IMR-90 (cell line): Measurements from ENCODE around the gene SEMA4D. TPM values are rescaled to one million over a fixed set of nuclear protein-coding genes. Genes with fewer than 3 reads are reported as not detected.

ENCODE experiments used
- ATAC-seq: fragments of 200-7000 bp; cut with Tn5 transposase; 2 replicates; pipeline ENCODE4 v1.9.1; 2020; ENCODE audit warnings: low read depth, mild to moderate bottlenecking, moderate library complexity
- BruUV-seq: library from RNA; stranded (reverse); fragments of 400-500 nt; replicated peaks from 2 replicates; lab custom pipeline; 2021; lab: Mats Ljungman, UMichigan
- CTCF ChIA-PET: fragments of 300-600 bp; formaldehyde crosslinking; extraction: SDS; loops from one replicate; lab custom pipeline; 2021; ENCODE audit warnings: antibody characterized with exemption; lab: Yijun Ruan, JAX
- POLR2A ChIA-PET: fragments of 300-600 bp; sonication (Branson Sonifier 250); formaldehyde crosslinking; loops from one replicate; lab custom pipeline; 2022; ENCODE audit warnings: antibody characterized with exemption; ENCODE audit not compliant: unreplicated experiment; lab: Charles Lee
- DNase-seq: peaks from one replicate; pipeline ENCODE4 v3.0.0; 2013
- H2AFZ ChIP-seq: replicated peaks from 2 replicates; pipeline ENCODE3; 2013; ENCODE audit warnings: low read length, mild to moderate bottlenecking; ENCODE audit not compliant: poor library complexity
- H2AK5ac ChIP-seq: 2 replicates; pipeline ENCODE4 v1.6.1; 2013; ENCODE audit warnings: low read depth, low read length, inconsistent platforms
- H2AK9ac ChIP-seq: replicated peaks from 2 replicates; pipeline ENCODE3; 2013; ENCODE audit warnings: mild to moderate bottlenecking, low read depth, low read length, moderate library complexity; ENCODE audit not compliant: poor library complexity
- H2BK120ac ChIP-seq: 2 replicates; pipeline ENCODE4 v1.6.1; 2013; ENCODE audit warnings: low read depth, low read length, inconsistent platforms
- H2BK15ac ChIP-seq: 3 replicates; pipeline ENCODE4 v1.6.1; 2013; ENCODE audit warnings: low read depth, low read length, inconsistent platforms
- H2BK20ac ChIP-seq: 2 replicates; pipeline ENCODE4 v1.6.1; 2013; ENCODE audit warnings: low read depth, mild to moderate bottlenecking, inconsistent platforms, low read length, moderate library complexity
- H2BK5ac ChIP-seq: 2 replicates; pipeline ENCODE4 v1.6.1; 2013; ENCODE audit warnings: mild to moderate bottlenecking, low read depth, low read length, inconsistent platforms; ENCODE audit not compliant: poor library complexity, severe bottlenecking
- H3K14ac ChIP-seq: replicated peaks from 2 replicates; pipeline ENCODE4 v1.6.1; 2013; ENCODE audit warnings: low read depth, low read length, inconsistent platforms
- H3K18ac ChIP-seq: 2 replicates; pipeline ENCODE4 v1.6.1; 2013; ENCODE audit warnings: low read depth, low read length, control low read depth
- H3K23ac ChIP-seq: 2 replicates; pipeline ENCODE4 v1.6.1; 2013; ENCODE audit warnings: low read depth, low read length, inconsistent platforms
- H3K27ac ChIP-seq: 2 replicates; pipeline ENCODE4 v1.5.1; 2013; ENCODE audit warnings: mild to moderate bottlenecking, control low read depth, low read length; ENCODE audit not compliant: insufficient read depth
- H3K27me3 ChIP-seq: 2 replicates; pipeline ENCODE4 v1.6.1; 2013; ENCODE audit warnings: low read length; ENCODE audit not compliant: control insufficient read depth, insufficient read depth
- H3K36me3 ChIP-seq: 2 replicates; pipeline ENCODE4 v1.6.1; 2013; ENCODE audit warnings: low read length, mixed read lengths; ENCODE audit not compliant: control insufficient read depth, insufficient read depth
- H3K4ac ChIP-seq: 2 replicates; pipeline ENCODE4 v1.6.1; 2013; ENCODE audit warnings: low read depth, low read length, inconsistent platforms
- H3K4me1 ChIP-seq: 2 replicates; pipeline ENCODE4 v1.6.1; 2013; ENCODE audit warnings: low read length, mixed read lengths; ENCODE audit not compliant: control insufficient read depth, insufficient read depth
- H3K4me2 ChIP-seq: 2 replicates; pipeline ENCODE4 v1.6.1; 2013; ENCODE audit warnings: low read depth, mild to moderate bottlenecking, control low read depth, low read length, moderate library complexity
- H3K4me3 ChIP-seq: 2 replicates; pipeline ENCODE4 v1.5.1; 2013; ENCODE audit warnings: low read depth, mild to moderate bottlenecking, control low read depth, low read length, moderate library complexity; ENCODE audit not compliant: insufficient read depth
- H3K56ac ChIP-seq: 2 replicates; pipeline ENCODE4 v1.6.1; 2013; ENCODE audit warnings: low read length, inconsistent platforms; ENCODE audit not compliant: insufficient read depth; ENCODE audit errors: extremely low read depth
- H3K79me1 ChIP-seq, 2 experiments: 2 replicates each; pipeline ENCODE4 v1.6.1; 2013; ENCODE audit warnings: low read length in 2 of 2, inconsistent platforms in 1 of 2, low read depth in 1 of 2
- H3K9ac ChIP-seq: 2 replicates; pipeline ENCODE4 v1.6.1; 2013; ENCODE audit warnings: low read depth, low read length, control low read depth
- H3K9me1 ChIP-seq: 2 replicates; pipeline ENCODE4 v1.6.1; 2013; ENCODE audit warnings: low read length, inconsistent platforms; ENCODE audit not compliant: insufficient read depth
- H3K9me3 ChIP-seq: 2 replicates; pipeline ENCODE4 v1.6.1; 2013; ENCODE audit warnings: low read length; ENCODE audit not compliant: control insufficient read depth, insufficient read depth
- H4K20me1 ChIP-seq: 2 replicates; pipeline ENCODE4 v1.6.1; 2013; ENCODE audit warnings: low read length, inconsistent platforms; ENCODE audit not compliant: insufficient read depth
- H4K5ac ChIP-seq: 2 replicates; pipeline ENCODE4 v1.6.1; 2013; ENCODE audit warnings: mild to moderate bottlenecking, low read depth, low read length, control low read depth
- H4K8ac ChIP-seq, 2 experiments: 2 replicates each; pipeline ENCODE4 v1.6.1; 2013; ENCODE audit warnings: low read depth in 2 of 2, low read length in 2 of 2, control low read depth in 1 of 2, inconsistent platforms in 1 of 2
- H4K91ac ChIP-seq: 2 replicates; pipeline ENCODE4 v1.6.1; 2013; ENCODE audit warnings: low read depth, low read length, inconsistent platforms; ENCODE audit not compliant: insufficient read depth
- BHLHE40 ChIP-seq: fragments of 150-350 bp; IDR thresholded peaks from 2 replicates; pipeline ENCODE4 v1.6.1; 2016; ENCODE audit warnings: mild to moderate bottlenecking, low read depth, low read length
- CEBPB ChIP-seq: IDR thresholded peaks from 2 replicates; pipeline ENCODE4 v1.6.1; 2012; ENCODE audit warnings: low read depth, low read length, improper control_type of control experiment
- CHD1 ChIP-seq: IDR thresholded peaks from 2 replicates; pipeline ENCODE4 v1.6.1; 2012; ENCODE audit warnings: low read depth, low read length, improper control_type of control experiment
- ELK1 ChIP-seq: fragments of 150-350 bp; IDR thresholded peaks from 2 replicates; pipeline ENCODE4 v1.6.1; 2016; ENCODE audit warnings: low read depth, mild to moderate bottlenecking, low read length, moderate library complexity, borderline replicate concordance
- FOS ChIP-seq: fragments of 150-350 bp; IDR thresholded peaks from 2 replicates; pipeline ENCODE4 v1.6.1; 2016; ENCODE audit warnings: low read depth, low read length
- MAZ ChIP-seq: IDR thresholded peaks from 2 replicates; pipeline ENCODE4 v1.6.1; 2012; ENCODE audit warnings: low read depth, mild to moderate bottlenecking, low read length, improper control_type of control experiment, moderate library complexity, borderline replicate concordance
- MXI1 ChIP-seq: IDR thresholded peaks from 2 replicates; pipeline ENCODE4 v1.6.1; 2012; ENCODE audit warnings: low read depth, mild to moderate bottlenecking, low read length, moderate library complexity, borderline replicate concordance
- NFE2L2 ChIP-seq: fragments of 150-350 bp; IDR thresholded peaks from 2 replicates; pipeline ENCODE4 v1.6.1; 2016; ENCODE audit warnings: low read depth, mild to moderate bottlenecking, low read length
- POLR2A ChIP-seq: IDR thresholded peaks from 2 replicates; pipeline ENCODE4 v1.6.1; 2012; ENCODE audit warnings: mild to moderate bottlenecking, low read depth, low read length
- RAD21 ChIP-seq: IDR thresholded peaks from 2 replicates; pipeline ENCODE4 v1.6.1; 2012; ENCODE audit warnings: low read length, improper control_type of control experiment
- RCOR1 ChIP-seq: IDR thresholded peaks from 2 replicates; pipeline ENCODE4 v1.6.1; 2012; ENCODE audit warnings: mild to moderate bottlenecking, low read length, improper control_type of control experiment; ENCODE audit not compliant: insufficient replicate concordance
- RFX5 ChIP-seq: IDR thresholded peaks from 2 replicates; pipeline ENCODE4 v1.8.0; 2012; ENCODE audit warnings: low read depth, mild to moderate bottlenecking, low read length, moderate library complexity
- SMC3 ChIP-seq: fragments of 150-350 bp; IDR thresholded peaks from 2 replicates; pipeline ENCODE4 v1.6.1; 2016; ENCODE audit warnings: low read depth, mild to moderate bottlenecking, antibody characterized with exemption, low read length, moderate library complexity
- WGBS, 2 experiments: methylation state at CpG; one replicate each; pipeline versions ENCODE4 v1.1.5 to v1.1.7; 2013; ENCODE audit warnings: missing lambda C conversion rate in 2 of 2; ENCODE audit not compliant: insufficient read length in 1 of 2; ENCODE audit errors: extremely low coverage in 2 of 2; 5-methylcytosine and 5-hydroxymethylcytosine counted together
- dilution Hi-C: fragments of 300-500 bp; cut with HindIII; formaldehyde crosslinking; loops from one replicate; pipeline ENCODE4 v1.14.3; 2018; ENCODE audit warnings: low sequenced_read_pairs; ENCODE audit not compliant: unreplicated experiment
- in situ Hi-C: fragments of 300-500 bp; cut with MboI; formaldehyde crosslinking; loops from 3 replicates; pipeline ENCODE4 v1.14.3; 2019; ENCODE audit warnings: low sequenced_read_pairs, inconsistent platforms, mixed read lengths
- intact Hi-C: fragments of 100-400 bp; cut with micrococcal nuclease; formaldehyde crosslinking; loops from 2 replicates; pipeline ENCODE4 v1.10.0; 2022
- polyA plus RNA-seq, 3 experiments: library from polyadenylated mRNA; depleted of rRNA; stranded (reverse); fragments of >200 nt; gene quantifications; 2 replicates each; pipeline ENCODE4 v1.2.3, GENCODE V29; 2012; ENCODE audit warnings: low replicate concordance in 1 of 3
- total RNA-seq: library from RNA; depleted of rRNA; stranded (reverse); fragments of >200 nt; gene quantifications from 2 replicates; pipeline ENCODE4 v1.2.3, GENCODE V29; 2012
- TF ChIP-seq, protein P1 (sequence below): conservative IDR thresholded peaks from 2 replicates; pipeline ENCODE4 v1.5.1; 2012; ENCODE audit warnings: mild to moderate bottlenecking, low read depth, low read length, improper control_type of control experiment
- TF ChIP-seq, protein P2 (sequence below): fragments of 150-350 bp; IDR thresholded peaks from 2 replicates; pipeline ENCODE4 v1.6.1; 2017; ENCODE audit warnings: mild to moderate bottlenecking, antibody characterized with exemption, low read length, low read depth

Gene SEMA4D
- total and polyA plus RNA-seq, 2 of the 4 experiments (the other 2 are of a cell fraction): 0.90 to 1.5 TPM

- Histone ChIP-seq H2AFZ (no peak overlapping the region), H4K20me1 (no peaks in the 10 kb centered on the region; the same call in 1 of the 2 replicates), H4K5ac (no peak overlapping the region), H3K4me1 (no peaks in the 10 kb centered on the region), H2BK120ac (no peak overlapping the region), H3K27ac (no peak overlapping the region), H3K4me3 (no peak overlapping the region; the same call in 1 of the 2 replicates), H3K4ac (no peak overlapping the region), H3K23ac (no peak overlapping the region), H3K27me3 (peaks cover 7% of the 10 kb centered on the region; the same call in 1 of the 2 replicates), H3K79me1 (no peaks in the 10 kb centered on the region; a peak in 2 of 4 replicates), H3K9me1 (no peaks in the 10 kb centered on the region), H3K4me2 (peak overlapping the region; percentile 57; the same call in 1 of the 2 replicates), H2AK9ac (no peak overlapping the region), H3K14ac (no peak overlapping the region), H4K8ac (no peak overlapping the region), H4K91ac (no peak overlapping the region), H2BK5ac (no peak overlapping the region), H3K36me3 (no peaks in the 10 kb centered on the region), H2BK20ac (no peak overlapping the region), H3K56ac (no peak overlapping the region), H3K18ac (no peak overlapping the region), H3K9ac (no peak overlapping the region), H2AK5ac (no peak overlapping the region; the same call in 1 of the 2 replicates), H3K9me3 (no peaks in the 10 kb centered on the region), H2BK15ac (no peak overlapping the region)
- intact Hi-C loops (no loop called here), dilution Hi-C loops (no loop called here), in situ Hi-C loops (no loop called here)
- CTCF ChIA-PET: no interaction called here
- no TSS peak for BruUV-seq
- no peak for DNase-seq
- POLR2A ChIA-PET: no interaction called here
- WGBS, 2 experiments: 100% methylated on average over 1 of the region's 12 CpGs; no CpG with 5 or more reads in 1 of the 2 experiments
- no peak for ATAC-seq
- TF ChIP-seq, protein P1, sequence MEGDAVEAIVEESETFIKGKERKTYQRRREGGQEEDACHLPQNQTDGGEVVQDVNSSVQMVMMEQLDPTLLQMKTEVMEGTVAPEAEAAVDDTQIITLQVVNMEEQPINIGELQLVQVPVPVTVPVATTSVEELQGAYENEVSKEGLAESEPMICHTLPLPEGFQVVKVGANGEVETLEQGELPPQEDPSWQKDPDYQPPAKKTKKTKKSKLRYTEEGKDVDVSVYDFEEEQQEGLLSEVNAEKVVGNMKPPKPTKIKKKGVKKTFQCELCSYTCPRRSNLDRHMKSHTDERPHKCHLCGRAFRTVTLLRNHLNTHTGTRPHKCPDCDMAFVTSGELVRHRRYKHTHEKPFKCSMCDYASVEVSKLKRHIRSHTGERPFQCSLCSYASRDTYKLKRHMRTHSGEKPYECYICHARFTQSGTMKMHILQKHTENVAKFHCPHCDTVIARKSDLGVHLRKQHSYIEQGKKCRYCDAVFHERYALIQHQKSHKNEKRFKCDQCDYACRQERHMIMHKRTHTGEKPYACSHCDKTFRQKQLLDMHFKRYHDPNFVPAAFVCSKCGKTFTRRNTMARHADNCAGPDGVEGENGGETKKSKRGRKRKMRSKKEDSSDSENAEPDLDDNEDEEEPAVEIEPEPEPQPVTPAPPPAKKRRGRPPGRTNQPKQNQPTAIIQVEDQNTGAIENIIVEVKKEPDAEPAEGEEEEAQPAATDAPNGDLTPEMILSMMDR: no peak
- TF ChIP-seq ELK1 (no peak), RCOR1 (no peak), FOS (no peak), NFE2L2 (no peak), RFX5 (no peak), RAD21 (no peak), BHLHE40 (no peak), MAZ (no peak), MXI1 (no peak), POLR2A (no peak), SMC3 (no peak), CEBPB (no peak), CHD1 (no peak)
- TF ChIP-seq, protein P2, sequence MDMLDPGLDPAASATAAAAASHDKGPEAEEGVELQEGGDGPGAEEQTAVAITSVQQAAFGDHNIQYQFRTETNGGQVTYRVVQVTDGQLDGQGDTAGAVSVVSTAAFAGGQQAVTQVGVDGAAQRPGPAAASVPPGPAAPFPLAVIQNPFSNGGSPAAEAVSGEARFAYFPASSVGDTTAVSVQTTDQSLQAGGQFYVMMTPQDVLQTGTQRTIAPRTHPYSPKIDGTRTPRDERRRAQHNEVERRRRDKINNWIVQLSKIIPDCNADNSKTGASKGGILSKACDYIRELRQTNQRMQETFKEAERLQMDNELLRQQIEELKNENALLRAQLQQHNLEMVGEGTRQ: no peak
These were observed 1.9 kb downstream of the SEMA4D start for GRCh38 chr9:89495824-89496560.
